ENCODE measurements around the gene TXNDC11.

Gene TXNDC11

GRCh38 chr16:11650641-11651591 lies 91.7 kb downstream of the TXNDC11 start:
- DNase-seq, result no peak

GRCh38 chr16:11649276-11649675 lies 93.4 kb downstream of the TXNDC11 start:
- DNase-seq, result no peak

- no peak for DNase-seq
Observed at GRCh38 chr16:11642765-11643116, 99.9 kb downstream of the TXNDC11 start.

- peak; percentile 17 for DNase-seq
Observed at GRCh38 chr16:11640987-11641817, 101.5 kb downstream of the TXNDC11 start.

GRCh38 chr16:11639925-11640899 lies 102.4 kb downstream of the TXNDC11 start:
- DNase-seq, result no peak

DNA sequence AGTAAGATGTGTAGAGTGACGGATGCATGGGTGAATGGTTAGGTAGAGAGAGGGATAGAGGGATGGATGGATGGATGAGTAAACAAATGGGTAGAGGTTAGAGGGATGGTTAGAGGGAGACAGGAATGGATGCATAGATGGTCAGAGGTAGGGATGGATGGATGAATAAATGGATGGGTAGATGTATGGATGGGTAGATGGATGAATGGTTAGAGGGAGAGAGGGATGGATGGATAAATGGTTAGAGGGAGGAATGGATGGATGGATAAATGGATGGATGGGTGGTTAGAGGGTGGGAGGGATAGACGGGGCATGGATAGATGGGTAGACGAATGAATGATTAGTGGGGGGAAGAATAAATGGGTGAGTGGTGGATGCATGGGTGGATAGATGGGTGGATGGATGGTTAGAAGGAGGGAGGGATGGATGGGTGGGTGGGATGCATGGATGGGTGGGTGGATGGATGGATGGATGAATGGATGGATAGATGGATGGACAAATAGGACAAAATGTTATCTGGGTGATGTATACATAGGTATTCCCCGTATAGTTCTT lies 103.6 kb downstream of the TXNDC11 start:
- no peak for DNase-seq

DNA sequence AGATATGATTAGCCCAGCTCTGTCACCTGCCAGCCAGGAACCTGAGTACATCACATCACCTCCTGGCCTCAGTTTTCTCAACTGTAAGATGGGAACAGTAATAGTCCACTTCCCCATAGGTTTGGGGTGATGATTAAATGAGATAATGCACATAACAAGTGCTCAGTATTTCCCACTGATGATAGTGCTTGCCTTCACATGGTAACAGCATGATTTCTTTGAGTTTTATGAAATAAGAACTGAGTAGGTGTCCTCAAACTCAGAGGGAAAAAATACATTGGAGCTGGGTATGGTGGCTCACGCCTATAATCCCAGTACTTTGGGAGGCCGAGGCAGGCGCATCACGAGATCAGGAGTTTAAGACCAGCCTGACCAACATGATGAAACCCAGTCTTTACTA lies 104.5 kb downstream of the TXNDC11 start:
- DNase-seq, result no peak

DNA sequence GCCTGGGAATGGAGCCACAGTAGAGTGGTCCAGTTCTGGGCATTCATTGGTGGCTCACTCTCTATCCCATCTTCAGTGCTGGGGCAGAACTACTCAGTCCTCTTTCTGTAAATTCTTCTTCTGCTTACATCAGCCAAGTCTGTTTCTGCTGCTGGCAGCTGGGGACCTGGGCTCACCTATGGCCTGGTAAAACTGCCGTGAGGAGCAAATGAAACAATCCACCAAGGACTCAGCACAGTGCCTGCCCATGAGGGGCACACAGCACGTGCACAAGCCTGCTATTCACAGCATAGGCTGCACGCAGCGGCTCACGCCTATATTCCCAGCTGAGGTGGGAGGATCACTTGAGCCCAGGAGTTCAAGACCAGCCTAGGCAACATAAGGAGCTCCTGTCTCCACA lies 105.3 kb downstream of the TXNDC11 start:
- no peak for DNase-seq

DNA sequence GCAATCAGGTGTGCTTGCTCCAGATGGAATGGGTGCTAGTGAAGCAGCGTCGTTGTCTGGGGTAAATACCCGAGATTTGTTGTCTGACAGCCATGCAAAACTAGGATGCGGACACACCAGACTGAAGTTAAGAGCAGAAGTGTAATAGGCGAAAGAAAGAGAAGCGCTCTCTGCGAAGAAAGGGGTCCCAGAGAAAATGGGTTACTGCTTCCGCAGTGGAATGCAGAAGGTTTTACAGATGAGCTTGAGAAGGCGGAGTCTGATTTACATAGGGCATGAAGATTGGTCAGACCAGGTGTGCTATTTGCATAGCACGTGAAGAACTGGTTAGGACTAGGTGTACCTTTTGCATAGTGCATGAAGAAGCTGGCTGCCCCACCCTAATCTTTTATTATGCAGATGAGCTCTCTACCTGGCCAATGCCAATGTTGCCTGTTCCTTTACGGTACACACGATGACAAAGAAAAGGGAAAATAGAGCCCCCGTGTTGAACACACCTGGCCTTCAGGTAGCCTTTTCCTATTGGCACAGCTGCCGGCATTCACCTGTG lies 106.4 kb downstream of the TXNDC11 start:
- DNase-seq, result no peak

GRCh38 chr16:11635679-11636171 lies 106.9 kb downstream of the TXNDC11 start:
- no peak for DNase-seq

DNA sequence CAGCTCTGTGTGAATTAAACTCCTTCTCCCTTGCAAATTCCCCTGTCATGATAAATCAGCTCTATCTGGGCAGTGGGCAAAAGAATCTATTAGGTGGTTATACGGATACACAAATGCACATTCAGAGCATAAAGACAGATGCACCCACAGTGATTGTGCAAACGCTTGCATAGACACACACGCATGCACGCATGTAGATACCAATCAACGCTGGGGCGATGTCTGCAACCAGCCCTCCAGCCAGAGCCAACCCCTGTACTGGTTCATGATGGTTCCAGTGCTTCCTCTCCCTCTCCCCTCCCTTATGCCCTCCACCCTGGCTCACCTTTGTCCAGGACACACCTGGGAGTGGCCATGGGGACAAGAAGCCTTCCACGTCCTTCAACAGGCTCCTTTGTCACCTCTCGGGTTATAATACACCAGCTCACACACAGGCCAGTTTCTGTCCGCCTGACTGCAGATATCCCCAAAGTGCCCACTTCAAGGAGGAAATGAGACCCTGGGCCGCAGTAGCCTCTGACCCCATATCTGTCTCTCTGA lies 107.5 kb downstream of the TXNDC11 start:
- no peak for DNase-seq

- no peak for DNase-seq
Observed at GRCh38 chr16:11634312-11634711, 108.3 kb downstream of the TXNDC11 start.

DNA sequence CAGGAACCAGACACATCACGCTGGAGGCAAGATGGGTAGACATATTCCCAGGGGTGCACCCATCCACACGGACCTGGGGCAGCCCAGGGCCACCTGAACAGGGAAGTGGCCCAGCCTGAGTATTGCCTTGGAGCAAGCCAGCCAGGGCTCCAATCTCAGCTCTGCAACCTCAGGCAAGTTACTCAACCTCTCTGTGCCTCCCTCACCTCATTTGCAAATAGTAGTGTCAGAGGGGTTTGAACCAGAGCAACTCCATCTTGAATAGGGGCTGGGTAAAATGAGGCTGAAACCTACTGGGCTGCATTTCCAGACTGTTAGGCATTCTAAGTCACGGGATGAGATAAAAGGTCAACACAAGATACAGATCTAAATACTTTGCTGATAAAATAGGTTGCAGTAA lies 109.5 kb downstream of the TXNDC11 start:
- no peak for DNase-seq

GRCh38 chr16:11632455-11632939 lies 110.2 kb downstream of the TXNDC11 start:
- DNase-seq, result no peak

GRCh38 chr16:11631214-11631613 lies 111.4 kb downstream of the TXNDC11 start:
- DNase-seq, result no peak

- no peak for DNase-seq
Observed at GRCh38 chr16:11630768-11631056, 111.9 kb downstream of the TXNDC11 start.

DNA sequence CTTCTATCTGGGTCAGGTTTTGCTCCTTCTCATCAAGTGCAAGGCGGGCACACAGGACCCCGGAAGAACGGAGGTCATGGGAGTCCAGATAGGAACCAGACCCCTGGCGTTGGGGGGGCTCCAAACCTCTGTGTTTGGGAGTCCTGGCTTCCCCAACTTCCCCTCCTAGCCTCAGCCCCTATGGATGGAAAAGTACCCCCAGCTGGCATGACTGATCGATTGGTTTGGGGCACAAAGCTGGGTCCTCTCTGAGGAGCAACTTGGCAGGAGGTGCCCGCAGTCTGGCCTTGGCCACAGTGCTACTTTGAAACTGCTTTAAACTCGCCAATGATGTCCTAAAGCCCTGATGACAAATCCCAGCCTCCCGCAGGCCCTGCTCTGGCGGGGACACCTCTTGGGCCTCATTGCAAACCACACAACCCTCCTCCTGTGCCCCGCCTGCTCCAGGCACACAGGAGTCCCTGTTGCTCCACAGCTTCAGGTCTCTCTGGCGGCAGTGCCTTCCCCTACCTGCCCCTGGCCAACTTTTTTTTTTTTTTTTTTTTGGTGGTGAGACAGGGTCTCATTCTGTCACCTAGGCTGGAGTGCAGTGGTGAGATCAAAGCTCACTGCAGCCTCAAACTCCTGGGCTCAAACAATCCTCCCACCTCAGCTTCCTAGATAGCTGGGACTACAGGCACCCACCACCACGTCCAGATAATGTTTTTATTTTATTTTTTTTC lies 112.5 kb downstream of the TXNDC11 start:
- peak; percentile 41 for DNase-seq

All from NCI-H2107 (cell line).